HCT116 (cell line): ENCODE data around the gene CHST3.

Experiments
- ELF1 ChIP-seq: IDR thresholded peaks from 2 replicates; pipeline ENCODE4 v1.6.1; 2012; ENCODE audit warnings: low read depth, borderline replicate concordance
- EZH2 ChIP-seq: fragments of 200-600 bp; sonication (generic); IDR thresholded peaks from 2 replicates; pipeline ENCODE4 v1.6.1; 2017; ENCODE audit warnings: antibody characterized with exemption, mixed run types
- EZH2phosphoT487 ChIP-seq: fragments of 200-600 bp; IDR thresholded peaks from 2 replicates; pipeline ENCODE4 v1.6.1; 2018; ENCODE audit warnings: antibody characterized with exemption, borderline replicate concordance
- MAX ChIP-seq: IDR thresholded peaks from 2 replicates; pipeline ENCODE4 v1.6.1; 2012
- POLR2A ChIP-seq: IDR thresholded peaks from 2 replicates; pipeline ENCODE4 v1.7.0; 2011; ENCODE audit warnings: borderline replicate concordance; ENCODE audit not compliant: insufficient read depth, insufficient read length; ENCODE audit errors: extremely low read depth
- POLR2AphosphoS5 ChIP-seq: IDR thresholded peaks from 2 replicates; pipeline ENCODE4 v1.6.1; 2011; ENCODE audit warnings: mild to moderate bottlenecking, low read depth, low read length, moderate library complexity
- RAD21 ChIP-seq: IDR thresholded peaks from 2 replicates; pipeline ENCODE4 v1.6.1; 2012; ENCODE audit warnings: low read depth, mild to moderate bottlenecking
- REST ChIP-seq: IDR thresholded peaks from 2 replicates; pipeline ENCODE4 v1.6.1; 2012; ENCODE audit warnings: low read depth
- SRF ChIP-seq: IDR thresholded peaks from 2 replicates; pipeline ENCODE4 v1.6.1; 2012; ENCODE audit warnings: low read depth
- TCF7L2 ChIP-seq: IDR thresholded peaks from 2 replicates; pipeline ENCODE4 v1.7.0; 2011; ENCODE audit warnings: borderline replicate concordance, inconsistent platforms; ENCODE audit not compliant: insufficient read depth, insufficient read length; ENCODE audit errors: extremely low read depth
- TF ChIP-seq, protein P1 (sequence below), 3 experiments: fragments of 200-600 bp in 1 of 3; sonication (generic) in 1 of 3; IDR thresholded peaks in 2 of 3; conservative IDR thresholded peaks in 1 of 3; 2 replicates each; pipeline ENCODE4 v1.5.1; 2012 to 2017; ENCODE audit warnings: low read depth in 2 of 3, low read length in 2 of 3, antibody characterized with exemption in 1 of 3, borderline replicate concordance in 1 of 3, control low read depth in 1 of 3, mild to moderate bottlenecking in 1 of 3, mixed read lengths in 1 of 3, mixed run types in 1 of 3, moderate library complexity in 1 of 3; ENCODE audit not compliant: insufficient read depth in 1 of 3
- TF ChIP-seq, protein P2 (sequence below): IDR thresholded peaks from 2 replicates; pipeline ENCODE4 v1.6.1; 2011; ENCODE audit warnings: mild to moderate bottlenecking, low read length, moderate library complexity; ENCODE audit not compliant: insufficient replicate concordance; ENCODE audit errors: extremely low read depth

DNA sequence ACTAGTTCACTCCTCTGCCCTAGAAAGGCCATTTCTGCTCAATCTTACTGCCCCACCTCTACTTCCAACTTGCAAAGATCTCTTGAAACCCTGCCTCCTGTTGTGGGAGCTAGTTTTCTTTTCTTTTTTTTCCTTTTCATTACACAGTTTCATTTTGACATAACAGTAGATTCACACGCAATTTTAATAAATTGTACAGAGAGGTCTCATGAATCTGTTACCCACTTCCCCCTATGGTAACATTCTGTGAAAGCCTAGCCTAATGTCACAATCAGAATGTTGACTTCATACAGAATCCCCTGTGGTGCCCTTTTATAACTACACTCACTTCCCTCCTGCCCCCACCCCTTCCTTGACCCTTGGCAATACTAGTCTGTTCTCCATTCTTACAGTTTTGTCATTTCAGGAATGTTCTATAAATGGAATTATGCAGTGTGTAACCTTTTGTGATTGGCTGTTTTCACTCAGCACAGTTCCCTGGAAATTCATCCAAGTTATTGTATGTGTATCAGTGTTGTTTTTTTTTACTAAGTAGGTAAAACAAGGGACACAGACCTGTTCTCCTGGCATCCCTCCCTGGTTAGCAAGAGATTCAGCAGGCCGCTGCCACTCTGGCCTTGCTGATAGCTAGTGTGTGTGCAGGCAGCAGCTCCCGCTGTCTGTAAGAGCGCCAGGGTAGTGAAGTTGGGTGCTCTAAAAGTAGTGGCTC lies 21.5 kb downstream of the CHST3 start:
- no peak for TF ChIP-seq EZH2phosphoT487
- TF ChIP-seq, protein P1, sequence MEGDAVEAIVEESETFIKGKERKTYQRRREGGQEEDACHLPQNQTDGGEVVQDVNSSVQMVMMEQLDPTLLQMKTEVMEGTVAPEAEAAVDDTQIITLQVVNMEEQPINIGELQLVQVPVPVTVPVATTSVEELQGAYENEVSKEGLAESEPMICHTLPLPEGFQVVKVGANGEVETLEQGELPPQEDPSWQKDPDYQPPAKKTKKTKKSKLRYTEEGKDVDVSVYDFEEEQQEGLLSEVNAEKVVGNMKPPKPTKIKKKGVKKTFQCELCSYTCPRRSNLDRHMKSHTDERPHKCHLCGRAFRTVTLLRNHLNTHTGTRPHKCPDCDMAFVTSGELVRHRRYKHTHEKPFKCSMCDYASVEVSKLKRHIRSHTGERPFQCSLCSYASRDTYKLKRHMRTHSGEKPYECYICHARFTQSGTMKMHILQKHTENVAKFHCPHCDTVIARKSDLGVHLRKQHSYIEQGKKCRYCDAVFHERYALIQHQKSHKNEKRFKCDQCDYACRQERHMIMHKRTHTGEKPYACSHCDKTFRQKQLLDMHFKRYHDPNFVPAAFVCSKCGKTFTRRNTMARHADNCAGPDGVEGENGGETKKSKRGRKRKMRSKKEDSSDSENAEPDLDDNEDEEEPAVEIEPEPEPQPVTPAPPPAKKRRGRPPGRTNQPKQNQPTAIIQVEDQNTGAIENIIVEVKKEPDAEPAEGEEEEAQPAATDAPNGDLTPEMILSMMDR (IDR thresholded peaks at IDR 0.05 in 2 of 3, conservative IDR thresholded peaks at IDR 0.05 in 1 of 3; ENCODE audit: borderline replicate concordance in 1 of 3, insufficient read depth in 1 of 3, low read depth in 2 of 3, low read length in 2 of 3) = no peak
- TF ChIP-seq POLR2AphosphoS5 = no peak
- TF ChIP-seq EZH2 = no peak
- no peak for TF ChIP-seq MAX
- TF ChIP-seq SRF = no peak
- TF ChIP-seq, protein P2, sequence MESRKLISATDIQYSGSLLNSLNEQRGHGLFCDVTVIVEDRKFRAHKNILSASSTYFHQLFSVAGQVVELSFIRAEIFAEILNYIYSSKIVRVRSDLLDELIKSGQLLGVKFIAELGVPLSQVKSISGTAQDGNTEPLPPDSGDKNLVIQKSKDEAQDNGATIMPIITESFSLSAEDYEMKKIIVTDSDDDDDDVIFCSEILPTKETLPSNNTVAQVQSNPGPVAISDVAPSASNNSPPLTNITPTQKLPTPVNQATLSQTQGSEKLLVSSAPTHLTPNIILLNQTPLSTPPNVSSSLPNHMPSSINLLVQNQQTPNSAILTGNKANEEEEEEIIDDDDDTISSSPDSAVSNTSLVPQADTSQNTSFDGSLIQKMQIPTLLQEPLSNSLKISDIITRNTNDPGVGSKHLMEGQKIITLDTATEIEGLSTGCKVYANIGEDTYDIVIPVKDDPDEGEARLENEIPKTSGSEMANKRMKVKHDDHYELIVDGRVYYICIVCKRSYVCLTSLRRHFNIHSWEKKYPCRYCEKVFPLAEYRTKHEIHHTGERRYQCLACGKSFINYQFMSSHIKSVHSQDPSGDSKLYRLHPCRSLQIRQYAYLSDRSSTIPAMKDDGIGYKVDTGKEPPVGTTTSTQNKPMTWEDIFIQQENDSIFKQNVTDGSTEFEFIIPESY = no peak
- no peak for TF ChIP-seq POLR2A
- no peak for TF ChIP-seq RAD21
- no peak for TF ChIP-seq TCF7L2
- no peak for TF ChIP-seq ELF1
- no peak for TF ChIP-seq REST
